Head of caudate nucleus (tissue), 42 donors: Measurements from ENCODE around the gene LDB2.
A peak's percentile ranks its signal among the peaks of the same experiment; 100 is the strongest.
"Not testable (repeated sequence)": the region's sequence is repeated elsewhere in the genome, so short reads cannot be mapped to it uniquely, and the experiment has no call there.

Experiments used
- DNase-seq, 42 donors: peaks; one replicate each; pipeline versions ENCODE4 v3.0.0 to v3.0.0-alpha.2; 2020 to 2021; ENCODE audit warnings: mixed read lengths in 7 of 42
- intact Hi-C: fragments of 100-400 bp; cut with DNase I; formaldehyde crosslinking; loops from one replicate; pipeline ENCODE4 v1.15.0; 2022

LDB2 gene

DNA sequence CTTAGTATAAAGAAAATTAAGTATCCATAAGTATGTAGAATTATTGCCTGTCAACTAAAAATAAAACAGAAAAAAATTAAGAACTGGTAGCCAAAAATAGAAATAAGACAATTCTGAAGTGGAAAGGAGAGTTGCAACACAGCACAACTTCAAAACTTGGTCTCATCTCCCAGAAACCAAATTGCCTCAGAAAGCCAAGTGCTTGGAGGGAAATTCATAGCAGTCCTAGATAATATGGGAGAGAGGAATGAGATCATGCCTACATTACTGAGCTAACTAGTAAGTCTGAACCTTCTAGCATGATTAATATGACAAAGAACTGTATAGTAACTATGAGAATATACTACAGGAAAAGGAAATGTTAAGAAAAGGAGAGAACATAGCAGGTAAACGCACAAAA lies 256.5 kb downstream of the LDB2 start:
- no peak for DNase-seq

DNA sequence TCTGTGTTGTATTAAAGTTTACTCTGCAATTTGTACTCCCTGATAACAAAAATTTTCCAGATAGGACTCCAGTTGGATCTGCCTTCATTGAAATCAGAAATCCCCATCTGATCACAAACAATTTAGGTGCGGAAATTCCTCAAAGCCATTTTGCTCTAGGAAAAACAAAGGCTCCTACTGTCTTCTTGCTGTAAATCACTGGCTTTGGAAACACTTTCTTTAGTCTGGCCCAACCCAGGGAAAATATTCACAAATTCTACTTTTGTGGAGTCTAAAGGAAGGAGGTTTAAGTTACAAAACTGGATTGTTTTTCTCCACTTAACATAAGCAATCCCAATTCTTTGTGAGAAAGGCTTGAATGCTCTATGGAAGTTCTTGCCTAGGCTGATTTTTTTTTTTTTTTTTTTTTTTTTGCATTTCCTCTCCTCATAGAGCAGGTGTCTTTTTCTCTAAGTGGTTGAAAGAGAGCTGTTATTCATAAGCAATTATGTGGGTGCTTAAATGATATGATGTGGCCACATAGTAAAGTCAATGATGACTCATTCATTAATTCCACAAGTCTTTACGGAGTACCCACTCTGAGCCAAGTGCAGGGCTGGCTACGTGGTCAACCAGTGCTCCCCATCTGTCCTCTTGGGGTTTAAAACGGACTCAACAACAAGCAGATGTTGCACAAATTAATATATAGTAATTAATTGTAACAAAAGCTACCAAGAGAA lies 261.4 kb downstream of the LDB2 start:
- intact Hi-C loops = no loop called here
- DNase-seq = no peak

More for the DNA sequence above, 256.5 kb downstream of the LDB2 start:
- intact Hi-C loops = no loop called here

DNA sequence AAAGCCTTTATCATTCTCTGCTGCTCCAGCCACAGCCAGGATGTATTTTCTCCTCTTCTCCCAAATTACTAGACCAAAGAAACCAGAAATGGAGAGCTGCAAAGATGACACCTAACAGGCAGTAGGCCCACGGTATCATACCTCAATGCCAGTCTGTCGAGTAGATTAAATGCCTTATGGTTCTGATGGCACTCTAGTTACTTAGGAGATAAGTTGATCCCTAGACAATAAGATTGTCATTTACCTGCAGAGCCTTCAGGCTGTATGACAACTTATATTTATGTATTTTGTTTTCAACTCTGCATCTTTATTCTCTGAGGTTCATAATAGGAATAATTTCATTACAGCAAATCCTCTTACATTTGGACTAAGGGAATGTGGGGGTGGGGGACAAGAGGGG lies 262.1 kb downstream of the LDB2 start:
- DNase-seq = no peak
- intact Hi-C loops = no loop called here

DNA sequence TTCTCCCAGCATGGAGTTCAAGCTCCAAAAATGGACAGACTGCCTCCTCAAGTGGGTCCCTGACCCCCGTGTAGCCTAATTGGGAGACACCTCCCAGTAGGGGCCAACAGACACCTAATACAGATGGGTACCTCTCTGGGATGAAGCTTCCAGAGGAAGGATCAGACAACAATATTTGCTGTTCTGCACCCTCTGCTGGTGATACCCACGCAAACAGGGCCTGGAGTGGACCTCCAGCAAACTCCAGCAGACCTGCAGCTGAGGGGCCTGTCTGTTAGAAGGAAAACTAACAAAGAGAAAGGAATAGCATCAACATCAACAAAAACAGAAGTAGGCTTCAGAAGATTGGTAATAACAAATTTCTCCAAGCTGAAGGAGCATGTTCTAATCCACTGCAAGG lies 269.2 kb downstream of the LDB2 start:
- intact Hi-C loops = loop anchor here (5.0 kb wide), 1 partner anchor 112 kb away; no protein-coding TSS in a partner anchor
- peak in 12 of 42 donors; percentile 14 to 71 (median 31) for DNase-seq

- intact Hi-C loops = loop anchor here (5.0 kb wide), 1 partner anchor 112 kb away; no protein-coding TSS in a partner anchor
- not testable (repeated sequence) for DNase-seq
Measured at GRCh38 chr4:16628835-16629234, 269.6 kb downstream of the LDB2 start.

DNA sequence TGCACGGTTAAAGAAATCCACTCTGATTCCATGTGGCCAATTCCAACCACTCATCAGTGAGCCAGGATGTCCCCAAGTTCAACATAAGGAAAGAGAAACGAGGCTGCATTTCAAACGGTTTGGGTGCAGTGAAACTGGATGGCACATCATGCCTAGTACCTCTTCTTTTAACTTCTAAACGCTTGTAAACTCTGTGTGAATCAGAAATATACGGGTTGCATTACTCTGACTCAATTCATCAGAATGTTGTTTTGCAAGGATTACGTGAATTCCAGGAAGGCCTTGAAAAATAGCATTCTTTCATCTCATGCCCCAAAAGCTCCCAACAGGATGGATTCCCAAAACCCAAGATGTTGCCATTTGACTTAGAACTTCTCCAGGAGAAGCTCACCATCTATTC lies 270.4 kb downstream of the LDB2 start:
- no peak for DNase-seq
- intact Hi-C loops = loop anchor here (5.0 kb wide), 1 partner anchor 111 kb away; no protein-coding TSS in a partner anchor

DNA sequence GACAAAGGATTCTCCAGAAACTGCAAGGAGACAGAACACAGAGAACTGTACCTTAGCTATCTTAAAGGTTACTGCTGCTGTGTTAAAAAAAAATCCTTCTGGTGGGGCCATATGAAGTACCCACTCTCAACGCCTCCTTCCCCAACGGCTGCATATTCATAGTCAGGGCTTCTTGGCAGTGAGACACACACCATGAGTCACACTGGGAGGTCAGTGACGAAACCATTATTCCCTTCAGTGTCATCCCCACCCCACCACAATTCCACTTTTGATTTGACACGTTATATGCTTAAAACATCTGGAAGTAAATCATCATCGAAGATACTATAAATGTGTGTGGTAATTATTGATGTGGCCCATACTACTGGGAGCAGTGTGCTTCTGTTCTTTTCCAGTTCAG lies 271.5 kb downstream of the LDB2 start:
- intact Hi-C loops = loop anchor here (5.0 kb wide), 1 partner anchor 110 kb away; no protein-coding TSS in a partner anchor
- DNase-seq = peak in 11 of 42 donors; percentile 8 to 59 (median 33)

DNA sequence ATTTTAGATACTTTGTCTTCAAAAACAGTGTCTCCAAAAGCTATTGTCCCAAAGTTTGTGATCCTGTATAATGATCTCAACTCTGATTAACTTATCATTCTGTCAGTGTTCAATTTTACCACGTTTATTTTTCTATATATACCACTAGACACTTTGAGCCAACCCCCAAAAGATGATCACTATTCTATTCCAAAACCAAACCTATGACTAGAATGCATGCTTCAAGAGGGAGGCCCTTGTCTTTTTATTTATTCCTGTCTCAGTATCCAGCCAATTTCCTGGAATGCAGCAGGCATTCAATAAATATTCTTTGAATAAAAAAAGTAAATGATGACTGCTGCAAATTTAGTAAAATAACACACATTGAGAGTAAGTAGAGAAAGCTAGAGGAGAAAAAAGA lies 275.6 kb downstream of the LDB2 start:
- intact Hi-C loops = no loop called here
- DNase-seq = no peak

DNA sequence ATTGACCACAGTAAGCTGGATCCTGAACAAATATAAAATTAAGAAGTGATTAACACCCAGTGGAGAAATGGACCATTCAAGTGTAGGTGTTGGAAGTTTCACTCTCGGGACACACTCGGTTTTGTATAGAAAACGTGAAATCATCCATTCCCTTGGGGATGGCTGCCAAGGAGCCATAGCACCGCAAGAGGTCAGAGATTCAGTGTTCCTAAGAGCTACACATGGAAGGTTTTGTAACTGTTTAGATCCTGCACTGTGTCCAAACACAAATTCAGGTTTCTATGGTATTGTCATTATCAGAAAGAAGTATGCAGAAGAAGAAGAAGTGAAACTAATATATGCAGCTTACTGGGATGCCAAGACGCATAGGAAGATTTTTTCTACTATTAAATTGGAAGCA lies 281.0 kb downstream of the LDB2 start:
- intact Hi-C loops = no loop called here
- no peak for DNase-seq

- intact Hi-C loops = no loop called here
- DNase-seq = no peak
Measured at GRCh38 chr4:16617011-16617410, 281.4 kb downstream of the LDB2 start.

- intact Hi-C loops = no loop called here
- DNase-seq = no peak
Measured at GRCh38 chr4:16609170-16609758, 289.2 kb downstream of the LDB2 start.

GRCh38 chr4:16608611-16609125 lies 289.8 kb downstream of the LDB2 start:
- no peak for DNase-seq
- intact Hi-C loops = no loop called here

GRCh38 chr4:16608123-16608522 lies 290.3 kb downstream of the LDB2 start:
- no peak for DNase-seq
- intact Hi-C loops = no loop called here

DNA sequence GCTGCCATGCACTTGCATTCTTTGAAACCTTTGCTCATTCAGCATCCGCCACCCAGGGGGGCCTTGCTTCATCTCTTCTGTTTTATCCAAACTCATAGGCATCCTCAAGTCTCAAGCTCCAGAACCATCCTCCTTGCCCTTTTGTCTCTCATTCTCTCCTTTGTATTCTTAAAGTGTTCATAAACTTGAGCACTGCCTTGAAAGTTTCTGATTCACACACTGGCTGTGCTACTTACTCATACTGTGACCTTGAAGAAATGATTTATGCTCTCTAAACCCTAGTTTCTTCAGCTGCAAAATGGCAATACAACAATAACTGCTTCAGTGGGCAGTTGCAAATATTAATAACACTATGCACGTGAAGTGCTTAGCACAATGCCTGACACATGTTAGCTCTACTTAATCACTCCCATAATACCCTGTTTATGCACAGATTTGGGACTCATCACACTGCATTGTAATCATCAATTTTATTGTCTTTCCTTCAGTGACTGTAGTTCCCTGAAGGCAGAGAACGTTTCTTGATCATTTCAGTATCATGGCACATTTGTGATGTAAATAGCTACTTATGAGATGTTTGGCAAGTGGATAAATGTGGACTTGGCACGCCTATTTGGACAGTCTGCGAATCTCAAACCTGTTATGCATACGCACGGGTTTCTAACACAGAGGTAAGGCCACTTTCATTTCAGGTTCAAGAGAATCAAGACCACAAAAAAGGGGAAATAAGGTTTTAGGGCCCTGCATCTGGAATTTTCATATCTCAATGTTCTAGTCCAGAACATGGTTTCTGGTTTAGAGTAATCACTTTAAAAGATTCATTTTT lies 291.0 kb downstream of the LDB2 start:
- intact Hi-C loops = no loop called here
- DNase-seq = no peak

GRCh38 chr4:16606691-16607090 lies 291.8 kb downstream of the LDB2 start:
- intact Hi-C loops = no loop called here
- no peak for DNase-seq

DNA sequence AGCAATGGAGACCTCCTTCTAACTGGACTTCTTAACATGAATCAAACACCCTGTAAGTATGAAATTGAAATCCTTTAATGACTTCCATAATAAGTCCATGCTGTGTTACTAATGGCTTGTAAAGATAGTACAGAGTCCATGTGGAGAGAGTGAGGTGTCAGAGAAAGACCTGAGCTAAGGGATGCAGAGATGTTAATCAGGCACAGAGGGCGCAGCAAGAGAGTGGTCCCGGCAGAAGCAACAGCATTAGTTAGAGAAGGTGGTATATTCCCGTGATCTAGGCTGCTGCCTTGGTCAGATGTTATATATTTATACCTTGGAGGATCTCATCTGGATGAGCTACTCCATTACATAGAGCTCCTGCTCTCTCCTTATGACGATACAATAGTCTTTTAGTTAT lies 295.3 kb downstream of the LDB2 start:
- intact Hi-C loops = no loop called here

DNA sequence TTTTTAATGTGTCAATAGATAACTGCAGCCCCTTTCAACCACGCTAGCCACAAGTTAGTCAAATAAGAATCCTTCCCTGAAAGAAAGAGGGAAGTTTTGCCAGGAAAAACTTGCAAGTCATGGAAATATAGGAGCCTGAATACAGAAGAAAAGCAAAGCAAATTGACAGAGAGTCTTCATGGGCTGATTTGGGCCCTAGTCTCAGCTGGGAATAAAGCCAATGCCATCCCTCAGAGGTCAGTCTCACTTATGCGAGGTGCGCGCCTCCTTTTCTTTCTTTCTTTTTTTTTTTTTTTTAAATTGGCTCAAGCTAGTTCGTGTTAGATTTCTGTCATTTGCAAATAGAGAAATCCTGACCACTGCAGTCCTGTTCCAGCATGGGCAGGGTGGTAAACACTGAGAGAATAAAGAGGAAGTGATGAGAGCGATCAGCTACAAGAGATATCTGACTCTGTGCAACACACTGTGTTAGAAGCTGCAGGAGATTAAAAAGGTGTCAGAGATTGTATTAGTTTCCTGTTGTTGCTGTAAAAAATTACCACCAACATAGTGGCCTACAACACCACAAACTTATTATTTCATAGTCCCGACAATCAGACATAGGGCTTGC lies 299.7 kb downstream of the LDB2 start:
- no peak for DNase-seq
- intact Hi-C loops = no loop called here

More for the DNA sequence above, 295.3 kb downstream of the LDB2 start:
- DNase-seq = no peak

- no peak for DNase-seq
- intact Hi-C loops = no loop called here
Measured at GRCh38 chr4:16597845-16598596, 300.4 kb downstream of the LDB2 start.

- no peak for DNase-seq
- intact Hi-C loops = no loop called here
Measured at GRCh38 chr4:16597443-16597842, 301.0 kb downstream of the LDB2 start.
